H9 (cell line): Measurements from ENCODE around the gene PLCXD3. TPM values are rescaled to one million over a fixed set of nuclear protein-coding genes. Genes with fewer than 3 reads are reported as not detected.

Experiments used
- DNase-seq: peaks from one replicate; pipeline ENCODE4 v3.0.0-alpha.2; 2017
- H2AFZ ChIP-seq: one replicate; pipeline ENCODE4 v1.6.1; 2013; ENCODE audit warnings: mild to moderate bottlenecking, low read length, control low read depth, moderate library complexity
- H2AK5ac ChIP-seq: 2 replicates; pipeline ENCODE4 v1.6.1; 2013; ENCODE audit warnings: low read length, control low read depth, mixed read lengths; ENCODE audit not compliant: insufficient read length
- H2BK120ac ChIP-seq: one replicate; pipeline ENCODE4 v1.6.1; 2013; ENCODE audit warnings: low read depth, mild to moderate bottlenecking, low read length, control low read depth, inconsistent platforms; ENCODE audit not compliant: poor library complexity, severe bottlenecking
- H2BK12ac ChIP-seq: 2 replicates; pipeline ENCODE4 v1.6.1; 2013; ENCODE audit warnings: low read length, control low read depth, mixed read lengths, low read depth; ENCODE audit not compliant: insufficient read length
- H2BK15ac ChIP-seq: 2 replicates; pipeline ENCODE4 v1.6.1; 2013; ENCODE audit warnings: low read depth, low read length, control low read depth
- H2BK20ac ChIP-seq: one replicate; pipeline ENCODE4 v1.6.1; 2013; ENCODE audit warnings: low read depth, mild to moderate bottlenecking, low read length, control low read depth, inconsistent platforms; ENCODE audit not compliant: poor library complexity, severe bottlenecking
- H2BK5ac ChIP-seq: 2 replicates; pipeline ENCODE4 v1.6.1; 2013; ENCODE audit warnings: low read length, control low read depth, mixed read lengths; ENCODE audit not compliant: insufficient read length
- H3K14ac ChIP-seq: 2 replicates; pipeline ENCODE4 v1.6.1; 2013; ENCODE audit warnings: low read length, control low read depth; ENCODE audit not compliant: insufficient read depth
- H3K18ac ChIP-seq: 2 replicates; pipeline ENCODE4 v1.6.1; 2013; ENCODE audit warnings: low read depth, mild to moderate bottlenecking, mixed read lengths, low read length, control low read depth; ENCODE audit not compliant: insufficient read length
- H3K23ac ChIP-seq: 2 replicates; pipeline ENCODE4 v1.6.1; 2013; ENCODE audit warnings: low read length, control low read depth, mixed read lengths, low read depth; ENCODE audit not compliant: insufficient read length
- H3K23me2 ChIP-seq: 2 replicates; pipeline ENCODE4 v1.6.1; 2013; ENCODE audit warnings: low read depth, mild to moderate bottlenecking, mixed read lengths, low read length, control low read depth; ENCODE audit not compliant: insufficient read length, poor library complexity, severe bottlenecking
- H3K27ac ChIP-seq: 2 replicates; pipeline ENCODE4 v1.5.1; 2013; ENCODE audit warnings: low read length, control low read depth, mixed read lengths, low read depth; ENCODE audit not compliant: insufficient read length
- H3K27me3 ChIP-seq: 2 replicates; pipeline ENCODE4 v1.6.1; 2013; ENCODE audit warnings: low read length, control low read depth, inconsistent platforms; ENCODE audit not compliant: insufficient read depth
- H3K4ac ChIP-seq: 2 replicates; pipeline ENCODE4 v1.6.1; 2013; ENCODE audit warnings: low read depth, mild to moderate bottlenecking, control low read depth, inconsistent platforms, low read length, moderate library complexity
- H3K4me1 ChIP-seq: 2 replicates; pipeline ENCODE4 v1.6.1; 2013; ENCODE audit warnings: low read length, control low read depth, inconsistent platforms; ENCODE audit not compliant: insufficient read depth
- H3K4me2 ChIP-seq: 2 replicates; pipeline ENCODE4 v1.6.1; 2013; ENCODE audit warnings: low read length, control low read depth, mixed read lengths; ENCODE audit not compliant: insufficient read length, insufficient read depth
- H3K56ac ChIP-seq: 2 replicates; pipeline ENCODE4 v1.6.1; 2013; ENCODE audit warnings: low read depth, mild to moderate bottlenecking, mixed read lengths, low read length, control low read depth; ENCODE audit not compliant: insufficient read length
- H3K79me1 ChIP-seq: 2 replicates; pipeline ENCODE4 v1.6.1; 2013; ENCODE audit warnings: low read depth, mild to moderate bottlenecking, moderate library complexity, low read length, control low read depth, inconsistent platforms; ENCODE audit not compliant: insufficient read depth, poor library complexity, severe bottlenecking
- H3K79me2 ChIP-seq: 2 replicates; pipeline ENCODE4 v1.6.1; 2013; ENCODE audit warnings: low read length, control low read depth, inconsistent platforms; ENCODE audit not compliant: insufficient read depth
- H3K9ac ChIP-seq: 2 replicates; pipeline ENCODE4 v1.6.1; 2013; ENCODE audit warnings: low read length, control low read depth, mixed read lengths; ENCODE audit not compliant: insufficient read length; ENCODE audit errors: extremely low read depth
- H3K9me3 ChIP-seq: one replicate; pipeline ENCODE4 v1.6.1; 2013; ENCODE audit warnings: low read depth, low read length, inconsistent platforms; ENCODE audit not compliant: control insufficient read depth
- H3T11ph ChIP-seq: one replicate; pipeline ENCODE4 v1.6.1; 2013; ENCODE audit warnings: mild to moderate bottlenecking, low read length, control low read depth, inconsistent platforms
- H4K20me1 ChIP-seq: one replicate; pipeline ENCODE4 v1.6.1; 2013; ENCODE audit not compliant: control insufficient read depth, insufficient read length, insufficient read depth
- H4K5ac ChIP-seq: 2 replicates; pipeline ENCODE4 v1.6.1; 2013; ENCODE audit warnings: low read depth, mild to moderate bottlenecking, mixed read lengths, low read length, control low read depth; ENCODE audit not compliant: insufficient read length
- H4K8ac ChIP-seq: replicated peaks from 2 replicates; pipeline ENCODE4 v1.6.1; 2013; ENCODE audit warnings: low read length, control low read depth, mixed read lengths, low read depth; ENCODE audit not compliant: insufficient read length
- H4K91ac ChIP-seq: 2 replicates; pipeline ENCODE4 v1.6.1; 2013; ENCODE audit warnings: low read depth, mild to moderate bottlenecking, moderate library complexity, mixed read lengths, low read length, control low read depth; ENCODE audit not compliant: insufficient read length
- H3K27ac Mint-ChIP-seq, 3 experiments: 2 replicates in 2 of 3; 3 replicates in 1 of 3; pipeline ENCODE4 v1.8.0; 2020 to 2021; ENCODE audit warnings: mixed read lengths in 3 of 3, mild to moderate bottlenecking in 1 of 3, moderate library complexity in 1 of 3
- H3K27me3 Mint-ChIP-seq: 2 replicates; pipeline ENCODE4 v1.8.0; 2021; ENCODE audit warnings: low read depth, mild to moderate bottlenecking, moderate library complexity, mixed read lengths
- H3K36me3 Mint-ChIP-seq, 3 experiments: 2 replicates in 2 of 3; 3 replicates in 1 of 3; pipeline ENCODE4 v1.8.0; 2020 to 2021; ENCODE audit warnings: low read depth in 3 of 3, mixed read lengths in 3 of 3; ENCODE audit not compliant: insufficient read depth in 1 of 3
- H3K4me1 Mint-ChIP-seq, 2 experiments: 2 replicates each; pipeline ENCODE4 v1.8.0; 2020; ENCODE audit warnings: mixed read lengths in 2 of 2
- H3K4me3 Mint-ChIP-seq, 2 experiments: 2 replicates in 1 of 2; 3 replicates in 1 of 2; pipeline ENCODE4 v1.8.0; 2020 to 2021; ENCODE audit warnings: mild to moderate bottlenecking in 2 of 2, mixed read lengths in 2 of 2, moderate library complexity in 1 of 2
- H3K9me3 Mint-ChIP-seq, 2 experiments: 2 replicates in 1 of 2; 3 replicates in 1 of 2; pipeline ENCODE4 v1.8.0; 2020; ENCODE audit warnings: mild to moderate bottlenecking in 2 of 2, mixed read lengths in 2 of 2, moderate library complexity in 1 of 2
- whole genome bisulfite sequencing: extraction: QIAGEN DNeasy Blood & Tissue Kit; methylation state at CpG from one replicate; pipeline ENCODE4 v1.1.7; 2013; ENCODE audit warnings: missing lambda C conversion rate, low lambda C conversion rate, mixed read lengths; ENCODE audit not compliant: insufficient read length; ENCODE audit errors: extremely low coverage; 5-methylcytosine and 5-hydroxymethylcytosine counted together
- total RNA-seq: library from RNA; stranded (reverse); gene quantifications from 2 replicates; pipeline ENCODE4 v1.2.1, GENCODE V29; 2021
- TF ChIP-seq, protein P1 (sequence below): fragments of 200-600 bp; sonication (generic); conservative IDR thresholded peaks from 3 replicates; pipeline ENCODE4 v1.8.0; 2021; ENCODE audit warnings: antibody characterized with exemption, mild to moderate bottlenecking

The PLCXD3 gene
- total RNA-seq, 1 experiment from 2014 or later: not detected

DNA sequence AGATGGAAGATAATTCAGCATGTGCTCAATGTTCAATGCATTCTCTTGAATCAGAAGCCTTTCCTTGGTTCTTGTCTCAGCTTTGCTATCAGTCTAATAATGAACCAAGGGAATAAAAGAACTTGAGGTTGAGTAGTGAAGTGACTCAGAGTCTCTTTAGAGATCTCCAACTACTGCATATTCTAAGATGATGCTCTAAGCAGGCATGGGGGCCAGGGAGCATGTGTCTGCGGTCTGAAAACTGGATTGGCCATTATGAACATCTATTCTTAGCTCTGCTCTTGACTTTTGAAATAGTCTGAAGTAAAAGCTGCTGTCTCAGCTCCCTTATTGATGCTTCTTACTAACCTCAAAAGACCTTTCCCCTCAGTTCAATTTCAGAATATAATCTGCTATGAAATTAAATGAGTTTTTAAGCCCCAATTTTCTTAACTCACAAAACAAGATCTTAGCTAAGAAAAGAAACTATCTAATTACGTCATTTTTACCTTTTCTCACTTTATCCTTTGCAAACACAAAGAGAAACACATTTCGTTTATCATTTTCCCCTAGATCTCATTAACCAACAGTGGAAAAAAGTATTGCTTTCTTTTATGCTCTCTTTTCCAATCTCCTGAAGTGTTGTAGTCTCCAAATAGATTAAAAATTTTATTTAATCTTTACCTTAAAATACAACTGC is 44.8 kb downstream of the PLCXD3 start:
- H3T11ph ChIP-seq: no peak overlapping the region
- WGBS: no CpG with 5 or more reads among the region's 3 CpGs

More for the DNA sequence above, 44.8 kb downstream of the PLCXD3 start:
- TF ChIP-seq, protein P1, sequence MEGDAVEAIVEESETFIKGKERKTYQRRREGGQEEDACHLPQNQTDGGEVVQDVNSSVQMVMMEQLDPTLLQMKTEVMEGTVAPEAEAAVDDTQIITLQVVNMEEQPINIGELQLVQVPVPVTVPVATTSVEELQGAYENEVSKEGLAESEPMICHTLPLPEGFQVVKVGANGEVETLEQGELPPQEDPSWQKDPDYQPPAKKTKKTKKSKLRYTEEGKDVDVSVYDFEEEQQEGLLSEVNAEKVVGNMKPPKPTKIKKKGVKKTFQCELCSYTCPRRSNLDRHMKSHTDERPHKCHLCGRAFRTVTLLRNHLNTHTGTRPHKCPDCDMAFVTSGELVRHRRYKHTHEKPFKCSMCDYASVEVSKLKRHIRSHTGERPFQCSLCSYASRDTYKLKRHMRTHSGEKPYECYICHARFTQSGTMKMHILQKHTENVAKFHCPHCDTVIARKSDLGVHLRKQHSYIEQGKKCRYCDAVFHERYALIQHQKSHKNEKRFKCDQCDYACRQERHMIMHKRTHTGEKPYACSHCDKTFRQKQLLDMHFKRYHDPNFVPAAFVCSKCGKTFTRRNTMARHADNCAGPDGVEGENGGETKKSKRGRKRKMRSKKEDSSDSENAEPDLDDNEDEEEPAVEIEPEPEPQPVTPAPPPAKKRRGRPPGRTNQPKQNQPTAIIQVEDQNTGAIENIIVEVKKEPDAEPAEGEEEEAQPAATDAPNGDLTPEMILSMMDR: no peak
- no peak overlapping the region for H4K8ac ChIP-seq
- H3K79me2 ChIP-seq: no peaks in the 10 kb centered on the region
- no peak overlapping the region for H4K5ac ChIP-seq
- H3K4me1 ChIP-seq: no peaks in the 10 kb centered on the region
- H4K91ac ChIP-seq: no peak overlapping the region
- H2BK5ac ChIP-seq: no peak overlapping the region
- H3K9me3 ChIP-seq: no peaks in the 10 kb centered on the region
- H3K14ac ChIP-seq: no peak overlapping the region
- DNase-seq: no peak
- H3K27ac ChIP-seq: no peak overlapping the region
- no peak overlapping the region for H3K9ac ChIP-seq
- Mint-ChIP-seq H3K9me3 (no peaks in the 10 kb centered on the region; a peak in 1 of 5 replicates), H3K4me1 (no peaks in the 10 kb centered on the region), H3K27ac (no peak overlapping the region), H3K4me3 (no peak overlapping the region), H3K36me3 (no peaks in the 10 kb centered on the region), H3K27me3 (no peaks in the 10 kb centered on the region; the same call in 1 of the 2 replicates)
- H2AK5ac ChIP-seq: no peak overlapping the region
- H3K23ac ChIP-seq: no peak overlapping the region
- H3K4me2 ChIP-seq: no peak overlapping the region
- H3K4ac ChIP-seq: no peak overlapping the region
- H3K56ac ChIP-seq: no peak overlapping the region
- no peak overlapping the region for H2BK15ac ChIP-seq
- no peaks in the 10 kb centered on the region for H3K23me2 ChIP-seq
- H3K18ac ChIP-seq: no peak overlapping the region
- H2AFZ ChIP-seq: no peak overlapping the region
- no peak overlapping the region for H2BK12ac ChIP-seq
- H3K79me1 ChIP-seq: no peaks in the 10 kb centered on the region
- H4K20me1 ChIP-seq: no peaks in the 10 kb centered on the region
- no peak overlapping the region for H2BK20ac ChIP-seq
- no peaks in the 10 kb centered on the region for H3K27me3 ChIP-seq
- H2BK120ac ChIP-seq: no peak overlapping the region
